Ureter (tissue), 1 donor: ENCODE data around the gene CDY1B. TPM values are rescaled to one million over a fixed set of nuclear protein-coding genes. Genes with fewer than 3 reads are reported as not detected.
"Not testable (repeated sequence)": the region's sequence is repeated elsewhere in the genome, so short reads cannot be mapped to it uniquely, and the experiment has no call there.

Experiments
- DNase-seq: peaks from one replicate; pipeline ENCODE4 v3.0.0-alpha.2; 2020; ENCODE audit warnings: low spot score
- total RNA-seq: library from RNA; stranded (reverse); gene quantifications from one replicate; pipeline ENCODE4 v1.2.4, GENCODE V29; 2023
- donor health status: DM: yes; HTN: yes; CAD: no.

CDY1B gene, protein sequence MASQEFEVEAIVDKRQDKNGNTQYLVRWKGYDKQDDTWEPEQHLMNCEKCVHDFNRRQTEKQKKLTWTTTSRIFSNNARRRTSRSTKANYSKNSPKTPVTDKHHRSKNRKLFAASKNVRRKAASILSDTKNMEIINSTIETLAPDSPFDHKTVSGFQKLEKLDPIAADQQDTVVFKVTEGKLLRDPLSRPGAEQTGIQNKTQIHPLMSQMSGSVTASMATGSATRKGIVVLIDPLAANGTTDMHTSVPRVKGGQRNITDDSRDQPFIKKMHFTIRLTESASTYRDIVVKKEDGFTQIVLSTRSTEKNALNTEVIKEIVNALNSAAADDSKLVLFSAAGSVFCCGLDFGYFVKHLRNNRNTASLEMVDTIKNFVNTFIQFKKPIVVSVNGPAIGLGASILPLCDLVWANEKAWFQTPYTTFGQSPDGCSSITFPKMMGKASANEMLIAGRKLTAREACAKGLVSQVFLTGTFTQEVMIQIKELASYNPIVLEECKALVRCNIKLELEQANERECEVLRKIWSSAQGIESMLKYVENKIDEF
- not detected for total RNA-seq

DNA sequence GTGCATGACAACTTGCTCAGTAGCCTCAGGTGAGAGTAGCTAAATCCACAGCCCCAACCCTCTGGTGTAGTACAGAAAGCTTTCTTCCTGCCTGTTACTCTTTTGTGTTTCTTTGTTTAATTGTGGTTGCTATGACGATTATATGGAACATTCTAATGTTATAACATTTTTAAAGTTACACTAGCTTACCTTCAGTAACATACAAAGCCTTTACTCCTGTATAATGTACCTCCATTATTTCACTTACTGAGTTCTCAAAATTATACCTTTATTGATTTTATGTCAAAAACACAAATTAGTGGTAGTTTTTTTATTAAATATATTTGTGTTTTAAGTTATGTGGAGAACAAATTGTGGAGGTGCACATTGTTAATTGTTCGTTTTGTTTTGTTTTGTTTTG, at the start of gene CDY1B:
CDY1B (minus strand) TSS at position 101 of the 400 bp plus-strand sequence. CDS start 331 bp downstream, outside the sequence.
- not testable (repeated sequence) for DNase-seq

DNA sequence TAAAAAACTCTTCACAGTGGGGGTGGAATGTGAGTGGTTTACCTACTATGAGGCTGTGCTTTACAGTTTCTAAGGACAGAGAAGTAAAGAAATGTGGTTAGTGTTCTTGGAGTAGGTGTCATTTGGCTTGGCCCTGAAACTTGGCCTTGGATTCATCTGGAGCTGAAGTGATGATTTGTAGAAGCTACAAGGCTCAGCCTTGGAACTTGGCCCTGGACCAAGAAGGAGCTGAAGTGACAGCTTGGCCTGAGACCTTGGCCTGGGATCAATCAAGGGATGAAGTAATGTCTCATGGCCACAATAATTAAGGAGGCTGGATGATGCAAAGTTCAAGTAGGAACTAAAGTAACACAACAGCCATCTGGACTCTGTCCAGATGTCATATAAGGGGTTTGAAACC, 1.7 kb upstream of the CDY1B start:
- not testable (repeated sequence) for DNase-seq

DNA sequence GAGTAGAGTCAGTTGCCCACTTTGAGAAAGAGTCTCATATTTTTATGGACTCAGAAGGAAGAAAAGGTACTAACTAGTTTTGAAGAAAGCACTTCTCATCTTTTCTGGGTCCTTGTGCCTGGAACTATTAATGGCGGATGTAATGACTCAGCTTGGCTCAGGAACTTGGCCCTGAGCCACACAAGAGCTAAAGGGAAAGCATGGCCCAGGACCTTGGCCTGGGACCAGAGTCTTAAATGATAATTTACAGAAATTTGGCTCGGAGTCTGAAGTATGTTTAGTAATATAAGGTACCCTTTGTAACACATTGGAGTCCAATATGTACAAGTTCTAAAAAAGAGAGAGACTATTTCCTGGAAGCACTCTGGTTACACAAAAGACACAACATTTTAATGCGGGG, 4.6 kb downstream of the CDY1B start:
- DNase-seq = not testable (repeated sequence)

DNA sequence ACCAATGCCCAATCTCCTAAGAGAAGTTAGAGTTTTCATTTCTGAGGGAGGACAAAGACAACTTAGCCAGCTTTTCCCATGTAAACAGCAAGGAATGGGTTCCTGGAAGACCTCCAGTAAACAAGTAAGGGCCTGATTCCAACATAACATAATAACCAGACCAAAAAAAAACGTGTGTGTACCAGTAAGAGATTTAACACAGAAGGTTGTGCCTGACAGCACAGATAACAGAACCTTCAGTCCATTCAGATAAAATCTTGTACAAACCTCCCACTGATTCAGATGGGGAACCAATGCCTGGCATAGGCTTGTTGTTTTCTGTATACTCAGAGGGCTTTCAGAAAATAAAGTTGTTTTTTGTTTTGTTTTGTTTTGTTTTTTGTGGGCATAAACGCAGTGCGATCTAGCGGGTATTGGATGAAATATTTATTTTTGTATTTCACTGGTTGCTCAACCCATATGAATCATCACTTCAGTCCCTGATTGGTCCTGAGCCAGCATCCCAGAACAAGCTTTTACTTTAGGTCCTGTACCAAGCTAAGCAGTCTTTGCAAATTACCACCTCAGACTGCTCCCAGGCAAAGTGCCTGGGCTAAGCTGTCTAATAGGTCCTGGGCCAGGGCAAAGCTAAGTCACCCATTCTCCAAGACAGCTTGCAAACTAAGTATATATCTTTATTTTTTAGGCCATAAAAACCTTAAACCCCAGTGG, 8.7 kb downstream of the CDY1B start:
- not testable (repeated sequence) for DNase-seq

DNA sequence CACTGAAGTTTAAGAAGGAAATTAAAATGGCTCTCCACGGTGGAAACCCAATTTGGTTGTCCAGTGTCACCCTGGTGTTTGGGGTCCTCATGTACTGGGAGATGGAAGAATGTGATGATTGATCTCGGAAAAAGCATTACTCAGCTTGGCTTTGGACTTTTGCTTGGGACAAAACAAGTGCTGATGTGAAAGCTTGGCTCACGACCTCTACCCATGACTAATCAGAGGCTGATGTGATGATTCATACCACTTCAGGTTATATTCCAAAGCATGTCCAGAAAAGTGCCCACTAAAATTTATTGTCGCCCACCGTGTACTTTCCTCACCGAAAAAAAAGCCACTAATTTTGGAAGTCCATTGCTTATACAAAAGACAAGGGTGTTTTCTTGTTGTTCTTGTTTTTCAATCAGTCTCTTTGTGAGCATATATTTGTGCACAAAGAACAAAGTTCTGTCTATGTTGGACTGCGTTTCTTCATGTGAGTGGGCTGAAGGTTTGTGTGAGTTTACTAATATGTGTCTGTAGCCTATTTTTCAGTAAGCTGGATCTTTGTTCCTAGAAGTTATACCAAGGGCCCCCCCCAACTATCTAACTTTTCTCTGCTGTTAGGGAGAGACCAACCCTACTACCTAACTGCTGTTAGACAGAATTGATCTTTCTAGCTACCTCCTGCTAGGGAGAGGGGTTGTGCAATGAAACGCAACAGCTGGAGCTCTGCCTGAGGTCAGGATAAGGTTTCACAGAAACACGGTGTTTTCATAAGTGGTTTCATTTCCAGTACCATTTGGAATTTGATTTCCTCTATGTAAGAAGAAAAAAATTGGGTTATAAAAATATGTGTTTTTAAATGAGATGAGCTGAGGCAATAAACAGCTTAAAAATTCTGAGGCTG, 21.4 kb downstream of the CDY1B start:
- not testable (repeated sequence) for DNase-seq
